SKM-1 treated with dmso at 0.1 percent for 144 hours (cell line): ENCODE data around the gene SETDB2.

Experiments used
- DNase-seq: peaks from one replicate; lab custom pipeline; 2025; ENCODE audit not compliant: unreplicated experiment; lab: John Stamatoyannopoulos, UW

Gene SETDB2, protein sequence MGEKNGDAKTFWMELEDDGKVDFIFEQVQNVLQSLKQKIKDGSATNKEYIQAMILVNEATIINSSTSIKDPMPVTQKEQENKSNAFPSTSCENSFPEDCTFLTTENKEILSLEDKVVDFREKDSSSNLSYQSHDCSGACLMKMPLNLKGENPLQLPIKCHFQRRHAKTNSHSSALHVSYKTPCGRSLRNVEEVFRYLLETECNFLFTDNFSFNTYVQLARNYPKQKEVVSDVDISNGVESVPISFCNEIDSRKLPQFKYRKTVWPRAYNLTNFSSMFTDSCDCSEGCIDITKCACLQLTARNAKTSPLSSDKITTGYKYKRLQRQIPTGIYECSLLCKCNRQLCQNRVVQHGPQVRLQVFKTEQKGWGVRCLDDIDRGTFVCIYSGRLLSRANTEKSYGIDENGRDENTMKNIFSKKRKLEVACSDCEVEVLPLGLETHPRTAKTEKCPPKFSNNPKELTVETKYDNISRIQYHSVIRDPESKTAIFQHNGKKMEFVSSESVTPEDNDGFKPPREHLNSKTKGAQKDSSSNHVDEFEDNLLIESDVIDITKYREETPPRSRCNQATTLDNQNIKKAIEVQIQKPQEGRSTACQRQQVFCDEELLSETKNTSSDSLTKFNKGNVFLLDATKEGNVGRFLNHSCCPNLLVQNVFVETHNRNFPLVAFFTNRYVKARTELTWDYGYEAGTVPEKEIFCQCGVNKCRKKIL

GRCh38 chr13:49443704-49444523, at the start of gene SETDB2, which contains the start of gene CAB39L:
TSS of gene SETDB2 (plus strand) at chr13:49444274. CDS start at chr13:49451894, 7,620 bp downstream.
TSS of gene CAB39L (minus strand) at chr13:49444064. CDS start at chr13:49382910, 61,154 bp downstream.
- peak; percentile 98 for DNase-seq

- no peak for DNase-seq
Measured at GRCh38 chr13:49395451-49395865, 48.6 kb upstream of the SETDB2 start.

DNA sequence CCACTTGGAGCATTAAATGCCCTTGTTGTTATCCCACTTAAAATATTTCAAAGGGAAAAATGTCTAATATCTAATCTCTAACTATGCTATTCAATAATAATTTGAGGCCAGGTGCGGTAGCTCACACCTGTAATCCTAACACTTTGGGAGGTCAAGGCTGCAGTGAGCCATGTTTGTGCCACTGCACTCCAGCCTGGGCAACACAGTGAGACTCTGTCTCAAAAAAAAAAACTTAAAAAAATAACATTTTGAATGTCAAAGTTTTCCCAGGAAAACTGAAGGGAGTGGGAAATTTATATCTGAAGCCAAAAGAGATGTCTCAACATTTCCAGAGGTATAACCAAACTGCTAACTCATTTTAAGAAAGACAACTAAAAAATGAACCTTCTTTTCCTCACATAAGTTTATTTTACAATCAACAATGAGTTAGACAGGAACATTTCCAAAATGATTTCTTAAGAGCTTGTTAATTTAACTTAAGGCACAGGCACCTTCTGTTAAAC, 48.1 kb upstream of the SETDB2 start:
- DNase-seq = no peak

GRCh38 chr13:49399801-49400472, 44.1 kb upstream of the SETDB2 start:
- DNase-seq = no peak

DNA sequence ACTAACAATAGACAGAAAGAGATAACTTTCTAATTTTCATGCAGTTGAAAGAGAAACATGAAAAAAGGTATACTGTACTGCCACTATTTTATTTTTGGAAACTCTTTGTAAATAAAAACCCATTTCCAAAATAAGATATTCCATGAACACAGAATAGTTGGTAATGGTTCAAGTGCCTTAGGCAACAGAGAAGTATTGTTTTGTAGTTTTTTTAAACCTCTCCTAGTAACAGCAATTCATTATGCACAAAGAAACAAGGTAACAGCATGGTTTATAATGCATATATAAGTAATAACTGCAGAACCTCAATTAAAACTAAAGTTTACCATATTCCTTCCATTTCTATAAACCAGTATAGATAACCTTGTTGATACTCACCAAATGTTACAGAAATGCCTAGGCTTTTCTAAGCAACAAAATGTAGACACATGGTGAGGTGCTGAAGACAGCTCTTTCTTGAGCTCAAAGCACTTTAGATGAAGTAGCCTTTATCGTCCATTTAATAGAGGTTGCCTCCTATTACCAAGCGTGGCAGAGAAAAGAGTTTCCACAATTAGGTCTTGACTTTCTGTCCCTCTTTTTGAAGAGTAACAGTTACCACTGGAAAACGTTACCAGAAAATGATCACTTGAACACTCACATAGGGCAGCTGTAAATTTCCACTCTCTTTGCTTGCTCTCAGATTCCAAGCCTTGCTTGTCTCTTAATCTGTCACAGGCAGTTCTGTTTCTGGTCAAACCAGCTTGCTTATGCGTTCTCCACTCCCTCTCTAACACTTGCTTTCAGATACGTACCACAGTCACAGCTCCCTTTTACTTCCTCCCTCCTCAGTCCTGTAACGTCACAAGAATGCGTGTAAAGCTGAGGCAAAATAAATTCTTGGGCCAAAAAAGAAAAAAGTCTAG, 43.1 kb upstream of the SETDB2 start:
- no peak for DNase-seq

DNA sequence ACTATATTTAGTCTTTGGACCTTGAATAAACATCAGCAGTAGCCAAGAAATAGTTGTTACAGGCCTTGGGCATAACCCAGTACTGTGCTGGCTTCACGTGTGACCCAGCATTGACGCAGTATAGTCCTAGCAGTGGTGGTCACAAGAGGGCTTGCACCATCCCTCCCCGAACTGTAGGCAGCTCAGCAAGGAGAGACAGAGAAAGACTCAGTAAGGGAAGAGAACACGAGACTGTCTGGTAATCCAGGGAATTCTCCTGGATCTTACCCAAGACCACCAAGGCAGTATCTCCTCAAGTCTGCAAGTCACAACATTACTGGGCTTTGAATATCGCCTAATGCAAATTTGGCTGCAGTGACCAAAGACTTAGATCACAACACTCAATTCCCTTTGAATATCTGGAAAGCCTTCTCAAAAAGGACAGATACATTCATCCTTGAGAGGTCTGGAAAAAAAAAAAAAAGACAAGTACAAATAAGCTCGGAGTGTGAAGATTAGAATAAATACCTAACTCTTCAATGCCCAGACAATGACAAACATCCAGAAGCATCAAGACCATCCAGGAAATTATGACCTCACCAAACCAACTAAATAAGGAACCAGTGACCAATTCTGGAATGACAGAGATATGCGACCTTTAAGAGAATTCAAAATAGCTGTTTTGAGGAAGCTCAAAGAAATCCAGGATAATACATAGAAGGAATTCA, 39.9 kb upstream of the SETDB2 start:
- DNase-seq = no peak

GRCh38 chr13:49404703-49405020, 39.4 kb upstream of the SETDB2 start:
- no peak for DNase-seq

DNA sequence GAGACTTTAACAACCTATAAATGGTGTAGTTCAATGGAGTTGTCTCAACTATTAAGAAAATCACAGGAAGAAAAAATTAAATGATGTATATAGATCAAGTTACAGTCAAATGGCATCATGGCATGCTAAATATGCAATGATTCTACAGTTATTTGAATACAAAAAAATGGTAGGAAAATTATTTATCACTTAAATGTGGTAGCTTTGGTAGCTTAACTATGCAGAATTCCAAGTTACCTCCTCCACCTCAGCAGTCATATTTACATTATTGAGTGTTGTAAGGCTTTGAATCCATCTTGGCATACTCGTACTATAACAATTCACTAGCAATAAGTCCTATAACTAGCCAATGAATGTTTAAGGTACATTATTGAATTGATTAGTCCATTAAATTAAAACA, 37.0 kb upstream of the SETDB2 start:
- DNase-seq = no peak

DNA sequence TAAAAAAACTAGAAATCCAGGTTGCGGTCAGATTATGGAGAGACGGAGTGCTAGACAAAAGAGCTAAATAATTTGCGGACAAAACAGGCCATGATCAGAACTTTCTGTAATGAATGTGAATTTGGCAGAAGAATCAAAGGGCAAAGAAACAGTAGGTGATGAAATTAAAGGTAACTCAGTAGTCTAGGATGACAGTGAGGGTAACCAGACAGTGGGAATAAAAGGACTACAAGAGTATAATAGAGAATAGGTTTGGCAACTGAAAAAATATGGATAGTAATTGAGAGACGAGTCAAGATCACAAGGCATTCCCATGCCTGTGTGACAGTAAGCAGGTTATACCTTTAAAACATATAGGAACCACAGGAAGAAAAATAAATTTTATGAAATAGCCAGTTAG, 36.1 kb upstream of the SETDB2 start:
- DNase-seq = no peak

DNA sequence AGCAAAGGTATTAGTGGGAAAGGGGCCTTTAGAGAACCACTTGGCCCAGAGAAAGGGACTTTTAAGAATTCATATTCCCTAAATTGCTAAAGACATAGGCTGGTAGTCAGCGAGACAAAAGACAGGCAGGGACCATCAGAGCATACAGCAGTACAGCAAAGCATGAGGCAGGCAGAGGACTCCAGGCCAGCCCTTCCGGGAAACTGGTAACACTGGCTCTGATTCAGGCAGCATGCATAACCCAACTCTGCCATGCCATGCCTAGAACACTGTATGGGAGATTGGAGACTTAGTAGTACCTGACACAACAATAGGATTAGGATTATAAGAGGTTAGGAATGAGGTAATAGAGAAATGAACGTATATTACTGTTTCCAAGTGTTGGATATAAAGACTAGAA, 35.1 kb upstream of the SETDB2 start:
- DNase-seq = no peak

DNA sequence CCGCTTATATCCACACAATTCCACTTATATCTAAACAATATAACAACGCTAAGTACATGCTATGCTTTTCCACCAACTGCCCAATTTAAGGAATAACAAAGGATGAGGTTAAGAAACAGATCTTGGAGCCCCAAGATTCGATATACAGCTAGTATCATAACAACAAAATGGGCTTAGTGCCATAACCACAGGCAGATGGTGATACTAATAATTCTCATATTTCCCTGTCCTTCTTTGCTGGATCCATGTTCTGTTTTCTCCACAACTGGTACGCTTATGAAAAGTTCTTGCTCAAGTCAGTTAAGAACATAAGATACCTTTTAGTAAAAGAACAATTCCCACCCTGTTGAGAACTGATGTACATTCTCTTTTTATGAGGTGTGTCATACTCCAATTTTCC, 34.1 kb upstream of the SETDB2 start:
- DNase-seq = no peak

DNA sequence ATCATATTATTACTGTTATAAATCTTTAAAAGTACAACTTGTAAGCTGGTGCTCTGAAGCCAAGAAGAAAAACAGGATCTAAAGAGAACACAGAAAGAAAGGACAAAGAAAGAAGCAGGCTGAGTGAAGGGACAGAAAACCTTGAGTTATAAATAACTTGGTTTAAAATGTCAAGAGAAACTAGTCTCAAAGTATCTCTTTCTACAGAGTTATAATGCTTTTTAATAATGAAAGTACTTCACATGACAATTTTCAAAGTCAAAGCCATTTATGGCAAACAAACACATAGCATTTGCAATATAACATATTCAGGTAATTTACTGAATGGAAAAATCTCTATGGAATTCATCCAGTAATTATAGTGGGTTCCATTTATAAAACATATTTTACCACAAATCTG, 33.6 kb upstream of the SETDB2 start:
- no peak for DNase-seq

DNA sequence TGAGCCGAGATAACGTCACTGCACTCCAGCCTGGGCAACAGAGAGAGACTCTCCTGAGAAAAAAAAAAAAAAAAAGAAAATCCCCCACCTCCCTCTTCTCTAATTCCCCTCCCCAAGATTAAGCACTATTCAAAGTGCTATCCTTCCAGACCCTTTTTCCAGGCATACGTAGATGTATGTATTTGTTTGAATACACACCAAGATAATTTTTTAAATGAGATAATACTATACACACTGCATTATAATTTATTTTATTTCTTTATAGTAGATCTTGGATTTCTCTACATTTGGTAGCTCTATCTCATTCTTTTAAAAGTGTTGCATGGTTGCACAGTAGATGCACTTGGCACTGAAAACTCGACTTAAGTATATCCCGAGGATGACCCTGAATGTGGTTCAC, 32.7 kb upstream of the SETDB2 start:
- DNase-seq = no peak

DNA sequence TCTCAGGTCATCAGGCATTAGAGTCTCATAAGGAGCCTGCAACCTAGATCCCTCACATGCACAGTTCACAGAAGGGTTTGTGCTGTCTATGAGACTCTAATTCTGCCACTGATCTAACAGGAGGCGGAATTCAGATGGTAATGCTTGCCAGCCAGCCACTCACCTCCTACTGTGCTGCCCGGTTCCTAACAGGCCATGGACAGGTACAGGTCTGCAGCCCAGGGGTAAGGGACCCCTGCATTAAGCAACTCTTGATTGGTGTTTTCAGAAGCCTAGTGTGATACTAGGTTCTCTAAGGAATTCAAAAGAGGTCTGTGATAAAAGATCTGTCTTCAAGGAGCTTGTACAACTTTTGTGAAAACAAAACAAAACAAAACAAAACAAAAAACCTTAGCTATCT, 31.3 kb upstream of the SETDB2 start:
- DNase-seq = no peak

GRCh38 chr13:49417161-49417560, 26.9 kb upstream of the SETDB2 start:
- DNase-seq = no peak

GRCh38 chr13:49418206-49418605, 25.9 kb upstream of the SETDB2 start:
- peak; percentile 76 for DNase-seq

DNA sequence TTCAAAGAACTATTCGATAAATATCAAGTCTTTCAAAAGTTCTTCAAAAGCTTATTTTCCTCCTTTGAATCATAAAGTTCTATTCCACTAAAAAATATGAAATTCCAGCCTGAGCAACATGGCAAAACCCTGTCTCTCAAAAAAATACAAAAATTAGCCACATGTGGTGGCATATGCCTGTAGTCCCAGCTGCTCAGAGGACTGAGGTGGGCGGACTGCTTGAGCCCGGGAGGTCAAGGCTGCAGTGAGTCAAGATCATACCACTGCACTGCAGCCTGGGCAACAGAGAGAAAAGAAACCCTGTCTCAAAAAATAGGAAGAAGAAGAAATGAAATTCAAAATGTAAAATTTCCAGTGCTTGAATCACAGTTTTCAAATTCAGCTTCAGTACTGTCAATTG, 24.8 kb upstream of the SETDB2 start:
- no peak for DNase-seq

DNA sequence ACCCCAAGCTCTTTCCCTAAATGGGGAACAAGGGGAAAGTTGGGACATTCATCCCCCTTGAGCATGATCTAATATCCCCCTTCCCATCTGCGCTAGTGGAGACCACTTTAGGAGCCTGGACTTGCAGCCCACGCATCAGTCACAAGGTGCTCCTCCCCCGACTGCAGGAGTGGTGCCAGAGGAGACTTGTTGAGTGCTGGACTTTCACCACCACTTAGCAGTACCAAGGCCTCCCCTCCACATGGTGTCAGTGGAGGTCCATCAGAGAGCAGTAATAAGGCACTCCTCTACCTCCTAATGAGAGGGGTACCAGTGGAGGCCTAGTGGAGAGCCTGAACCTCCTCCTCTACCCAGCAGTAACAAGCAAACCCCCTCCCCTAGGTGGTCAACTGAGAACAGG, 22.7 kb upstream of the SETDB2 start:
- no peak for DNase-seq

DNA sequence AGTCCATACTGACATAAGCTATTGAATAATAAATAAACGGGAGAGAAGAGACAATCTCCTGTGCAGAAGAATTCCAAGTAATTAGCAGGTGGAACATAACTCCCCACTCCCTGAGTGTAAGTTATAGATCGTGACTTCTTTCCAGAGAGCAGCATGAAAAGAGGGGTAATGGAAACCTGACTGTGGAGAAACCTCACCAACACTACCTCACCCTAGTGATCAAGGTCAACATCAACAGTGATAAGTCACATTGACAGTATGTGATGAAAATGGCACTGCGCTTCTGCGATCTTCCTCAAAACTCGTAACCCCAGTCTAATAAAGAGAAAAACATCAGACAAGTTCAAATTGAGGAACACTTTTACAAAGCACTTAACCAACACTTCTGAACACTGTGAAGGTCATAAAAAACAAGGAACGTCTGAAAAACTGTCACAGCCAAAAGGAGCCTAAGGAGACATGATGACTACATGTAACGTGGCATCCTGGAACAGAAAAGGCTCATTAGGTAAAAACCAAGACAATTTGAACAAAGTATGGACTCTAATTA, 20.0 kb upstream of the SETDB2 start:
- no peak for DNase-seq
